Aorta (tissue), 5 donors: Measurements from ENCODE around the gene CACNA1B. TPM values are rescaled to one million over a fixed set of nuclear protein-coding genes. Genes with fewer than 3 reads are reported as not detected.

ENCODE experiments used
- ATAC-seq: fragments of 200-7000 bp; cut with Tn5 transposase; one replicate; pipeline ENCODE4 v1.9.1; 2022; ENCODE audit warnings: moderate library complexity; ENCODE audit not compliant: low FRiP score
- DNase-seq, 2 donors: peaks; one replicate each; pipeline ENCODE4 v3.0.0-alpha.2; 2020
- H3K27ac ChIP-seq, 2 donors: one replicate each; pipeline ENCODE4 v1.5.1; 2013; ENCODE audit warnings: low read length in 2 of 2, mild to moderate bottlenecking in 2 of 2, moderate library complexity in 2 of 2, control low read depth in 1 of 2, inconsistent platforms in 1 of 2, low read depth in 1 of 2
- H3K27me3 ChIP-seq, 2 donors: one replicate each; pipeline ENCODE4 v1.6.1; 2013; ENCODE audit warnings: control low read depth in 1 of 2, low read length in 1 of 2, mild to moderate bottlenecking in 1 of 2, moderate library complexity in 1 of 2; ENCODE audit not compliant: insufficient read depth in 2 of 2, control insufficient read depth in 1 of 2
- H3K36me3 ChIP-seq, 2 donors: one replicate each; pipeline ENCODE4 v1.6.1; 2013; ENCODE audit warnings: control low read depth in 1 of 2, low read length in 1 of 2, mild to moderate bottlenecking in 1 of 2; ENCODE audit not compliant: insufficient read depth in 2 of 2, control insufficient read depth in 1 of 2
- H3K4me1 ChIP-seq, 2 donors: one replicate each; pipeline ENCODE4 v1.6.1; 2013; ENCODE audit warnings: low read length in 2 of 2, control low read depth in 1 of 2, mild to moderate bottlenecking in 1 of 2, moderate library complexity in 1 of 2; ENCODE audit not compliant: insufficient read depth in 2 of 2, control insufficient read depth in 1 of 2
- H3K4me3 ChIP-seq, 2 donors: one replicate each; pipeline ENCODE4 v1.5.1; 2013; ENCODE audit warnings: low read length in 2 of 2, control low read depth in 1 of 2, mild to moderate bottlenecking in 1 of 2
- H3K9me3 ChIP-seq: one replicate; pipeline ENCODE4 v1.6.1; 2013; ENCODE audit warnings: mild to moderate bottlenecking, low read length; ENCODE audit not compliant: control insufficient read depth
- WGBS, 2 donors: extraction: QIAGEN DNeasy Blood & Tissue Kit; methylation state at CpG; one replicate each; pipeline ENCODE4 v1.1.7; 2013; 5-methylcytosine and 5-hydroxymethylcytosine counted together
- intact Hi-C, 2 donors: fragments of 100-400 bp; cut with DNase I; formaldehyde crosslinking; loops; one replicate each; pipeline versions ENCODE4 v1.14.2 to v1.15.0; 2022
- polyA plus RNA-seq, 2 donors: library from polyadenylated mRNA; stranded (reverse); fragments of 200-250 nt; gene quantifications; one replicate each; pipeline ENCODE4 v1.2.3, GENCODE V29; 2013
- total RNA-seq, 2 donors: library from RNA; stranded (reverse); fragmentation: NEBNext Ultra II Directional; extraction: Animal tissue kit (Norgen Biotek cat#: 25700); gene quantifications; one replicate each; pipeline ENCODE4 v1.2.1, GENCODE V29; 2021
- donor health status: healthy with polysubstance abuse.
- donor health status: Bipolar disorder and iron deficiency.
- donor health status: DM: no; HTN: no; CAD: no.
- donor health status: DM: no; HTN: no; CAD: no.
- donor health status: DM: yes; HTN: yes; CAD: no.

The CACNA1B gene
- total and polyA plus RNA-seq, 4 donors = under 0.01 to 0.05 (median 0.03) TPM; not detected in 1

DNA sequence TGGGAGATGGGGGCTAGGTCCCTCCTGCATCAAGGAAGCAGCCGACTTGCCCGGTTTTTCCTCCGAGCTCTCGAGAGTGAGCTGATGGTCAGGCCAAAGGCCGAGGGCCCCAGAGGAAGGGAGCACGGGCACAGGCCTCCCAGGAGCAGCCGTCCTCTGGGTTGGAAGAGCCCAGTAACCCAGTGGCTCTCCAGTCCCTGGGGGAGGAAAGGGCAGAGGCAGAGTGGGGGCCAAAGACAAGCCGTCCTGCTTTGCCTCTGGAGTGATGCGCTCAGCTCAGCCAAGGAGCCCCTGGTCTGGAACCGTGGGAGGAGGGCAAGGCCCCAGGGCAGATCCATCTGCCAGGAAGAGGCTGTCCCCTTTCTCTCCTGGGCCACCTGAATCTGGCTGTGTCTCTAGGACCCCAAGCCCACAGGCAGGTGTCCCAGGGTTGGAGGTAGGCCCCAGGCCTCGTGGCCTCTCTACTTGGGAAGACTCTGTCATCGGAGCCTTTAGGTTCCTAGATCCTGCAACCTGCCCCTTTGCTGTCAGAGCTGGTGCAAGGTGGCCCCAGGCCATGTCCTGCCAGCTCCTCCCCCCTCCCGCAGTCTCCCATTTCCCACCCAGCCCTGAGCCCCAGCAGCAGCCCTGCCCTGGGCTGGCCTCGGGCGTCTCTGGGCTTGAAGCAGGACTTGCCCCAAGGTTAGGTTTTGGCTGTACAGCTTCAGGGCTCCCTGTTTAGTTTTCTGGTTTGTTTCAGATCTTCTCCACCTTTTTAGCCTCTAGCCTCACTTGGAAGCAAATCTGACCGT lies 224.1 kb downstream of the CACNA1B start:
- Histone ChIP-seq H3K27me3 (no peaks in the 10 kb centered on the region), H3K36me3 (no peaks in the 10 kb centered on the region), H3K27ac (no peak overlapping the region), H3K4me1 (no peaks in the 10 kb centered on the region), H3K9me3 (no peaks in the 10 kb centered on the region), H3K4me3 (no peak overlapping the region)
- 83 to 85% methylated on average over 16 of the region's 16 CpGs for WGBS, 2 donors
- intact Hi-C loops = no loop called here
- ATAC-seq = no peak
- peak in 1 of 2 donors; percentile 60 for DNase-seq

DNA sequence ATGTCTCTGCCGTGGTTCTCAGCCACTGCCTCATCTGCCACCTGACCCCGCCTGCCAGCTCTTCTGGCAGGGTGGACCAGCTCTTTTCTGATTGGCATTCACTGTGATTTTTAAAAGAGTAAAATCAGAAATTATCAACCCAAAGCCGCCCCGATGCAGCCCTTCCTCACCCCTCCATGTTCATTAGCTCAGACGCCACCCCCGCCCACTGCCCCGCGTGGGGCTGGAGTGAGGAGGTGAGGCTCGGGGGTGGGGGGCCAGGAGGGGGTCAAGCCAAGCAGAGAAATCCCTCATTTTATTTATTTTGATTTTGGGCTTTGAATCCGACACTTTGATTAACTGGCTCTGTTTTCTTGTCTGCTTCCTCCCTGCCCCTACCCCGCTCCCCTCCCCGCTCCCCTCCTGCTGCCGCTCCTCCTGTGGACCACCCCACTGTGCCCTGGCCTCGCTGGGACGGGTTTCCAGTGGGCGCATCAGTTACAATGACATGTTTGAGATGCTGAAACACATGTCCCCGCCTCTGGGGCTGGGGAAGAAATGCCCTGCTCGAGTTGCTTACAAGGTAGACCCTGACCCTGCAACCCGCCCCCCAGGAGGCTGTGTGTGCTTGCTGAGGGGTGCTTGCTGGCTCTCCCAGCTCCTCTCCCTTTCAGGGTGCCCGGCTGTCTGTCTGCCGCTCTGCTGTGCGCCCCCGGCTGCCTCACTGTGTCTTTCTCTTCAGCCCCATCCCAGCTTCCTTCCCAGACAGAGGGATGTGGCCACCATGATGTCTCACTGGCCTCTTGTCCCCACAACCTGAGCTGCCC lies 224.9 kb downstream of the CACNA1B start:
- Histone ChIP-seq H3K27ac (no peak overlapping the region), H3K4me1 (no peaks in the 10 kb centered on the region), H3K9me3 (no peaks in the 10 kb centered on the region), H3K36me3 (no peaks in the 10 kb centered on the region), H3K4me3 (no peak overlapping the region), H3K27me3 (no peaks in the 10 kb centered on the region)
- no peak for ATAC-seq
- 59 to 70% methylated on average over 22 to 23 of the region's 23 CpGs for WGBS, 2 donors
- intact Hi-C loops = no loop called here
- peak in 1 of 2 donors; percentile 62 for DNase-seq

DNA sequence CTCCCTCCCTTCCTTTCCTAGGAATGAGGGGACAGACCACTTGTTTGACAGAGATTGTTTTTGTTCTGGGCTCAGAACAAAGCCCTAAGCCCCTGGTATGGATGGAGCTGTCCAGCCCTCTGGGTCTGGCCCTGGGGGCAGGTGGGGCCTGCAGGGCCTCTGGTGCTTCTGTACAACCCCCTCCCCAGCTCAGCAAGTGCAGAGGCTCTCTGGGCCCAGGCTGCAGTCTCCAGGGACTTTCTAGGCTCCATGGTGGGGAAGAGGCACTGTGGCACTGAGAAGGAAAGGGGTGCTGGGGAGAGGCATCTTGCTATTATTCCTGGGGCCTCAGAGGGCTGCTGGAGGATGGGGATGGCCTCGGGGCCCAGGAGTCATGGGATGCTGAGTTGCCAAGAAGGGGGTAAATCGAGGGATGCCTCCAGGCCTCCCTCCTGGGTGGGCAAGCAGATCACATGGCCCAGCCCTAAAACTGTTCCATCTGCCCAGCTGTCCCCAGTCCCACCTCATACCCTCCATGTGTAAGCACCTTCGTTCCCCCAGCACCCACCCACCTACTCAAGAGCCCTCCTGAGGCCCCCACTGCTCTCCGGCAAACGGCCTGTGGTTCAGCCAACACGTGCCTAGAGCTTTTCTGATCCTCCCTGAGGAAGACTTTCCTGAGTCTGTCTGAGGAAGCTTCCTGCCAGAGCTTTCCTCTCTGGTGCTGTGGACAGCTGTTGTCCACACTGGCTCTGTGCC lies 225.7 kb downstream of the CACNA1B start:
- H3K9me3 ChIP-seq = no peaks in the 10 kb centered on the region
- no peak for ATAC-seq
- no peaks in the 10 kb centered on the region for H3K36me3 ChIP-seq
- no peaks in the 10 kb centered on the region for H3K27me3 ChIP-seq
- no peak overlapping the region for H3K4me3 ChIP-seq
- 64 to 75% methylated on average over 6 of the region's 6 CpGs for WGBS, 2 donors
- no peaks in the 10 kb centered on the region for H3K4me1 ChIP-seq
- H3K27ac ChIP-seq = no peak overlapping the region
- intact Hi-C loops = no loop called here
- peak in 1 of 2 donors; percentile 59 for DNase-seq

DNA sequence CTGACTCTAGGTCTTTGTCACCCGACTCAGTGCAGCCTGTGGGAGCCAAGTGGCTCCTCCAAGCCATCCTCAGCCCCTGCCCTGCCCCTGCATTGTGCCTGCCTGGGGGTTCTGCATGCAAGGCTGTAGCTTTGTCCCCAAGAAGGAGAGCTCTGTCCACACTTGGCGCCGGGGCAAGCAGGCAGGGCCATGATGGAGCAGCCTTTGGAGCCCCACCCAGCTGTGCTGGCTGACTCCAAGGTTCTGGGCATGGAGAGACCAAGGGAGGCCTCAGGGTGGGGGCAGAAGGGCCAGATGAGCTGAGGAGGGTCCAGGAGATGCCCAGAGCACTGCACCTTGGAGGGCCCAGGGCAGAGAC lies 226.2 kb downstream of the CACNA1B start:
- peak in 1 of 2 donors; percentile 64 for DNase-seq
- no peaks in the 10 kb centered on the region for H3K9me3 ChIP-seq
- H3K4me1 ChIP-seq = no peaks in the 10 kb centered on the region
- intact Hi-C loops = no loop called here
- H3K27me3 ChIP-seq = no peaks in the 10 kb centered on the region
- H3K27ac ChIP-seq = no peak overlapping the region
- no peak for ATAC-seq
- H3K4me3 ChIP-seq = no peak overlapping the region
- WGBS, 2 donors = 69 to 80% methylated on average over 3 of the region's 3 CpGs
- no peaks in the 10 kb centered on the region for H3K36me3 ChIP-seq

DNA sequence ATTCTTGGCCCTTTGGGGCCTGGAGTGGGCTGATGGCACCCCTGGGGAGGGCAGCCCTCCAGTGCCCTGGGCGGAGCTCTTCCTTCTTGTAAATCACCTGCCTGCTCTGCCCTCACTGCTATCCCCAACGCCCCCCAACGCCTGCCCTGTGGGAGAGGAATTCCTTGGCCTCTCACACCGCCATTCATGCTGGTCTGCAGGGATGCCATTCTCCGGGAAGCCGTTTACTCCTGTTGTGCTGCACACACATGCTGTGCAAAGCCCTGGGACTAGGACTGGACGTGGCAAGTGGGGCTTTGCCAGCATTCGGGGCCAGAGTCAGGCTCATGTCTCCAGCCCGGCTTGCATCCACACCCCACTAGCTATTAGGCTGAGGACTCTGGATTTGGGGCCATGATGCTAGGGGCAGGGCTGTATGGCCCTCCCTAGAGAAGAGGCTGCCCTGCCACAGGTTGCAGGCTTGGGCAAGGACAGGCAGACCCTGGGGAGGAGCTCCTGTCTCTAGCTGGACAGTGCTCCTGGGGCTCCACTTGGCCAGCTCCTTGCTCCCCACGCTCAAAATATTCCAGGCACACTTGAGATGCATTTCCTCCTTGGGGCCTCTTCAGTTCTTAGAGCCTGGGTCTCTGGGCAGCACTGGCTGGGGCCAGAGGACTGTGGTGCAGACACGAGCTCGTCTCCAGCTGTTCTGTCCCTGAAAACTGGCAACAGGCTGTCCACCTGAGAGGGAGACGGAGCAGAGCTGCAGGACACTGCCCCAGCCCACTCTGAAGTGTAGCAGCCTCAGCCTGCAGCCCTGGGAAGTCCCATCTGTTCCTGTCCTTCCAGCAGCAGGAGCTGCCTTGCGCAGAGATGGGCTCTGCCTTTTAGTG lies 226.9 kb downstream of the CACNA1B start:
- Histone ChIP-seq H3K9me3 (no peaks in the 10 kb centered on the region), H3K36me3 (no peaks in the 10 kb centered on the region), H3K4me1 (no peaks in the 10 kb centered on the region), H3K27ac (no peak overlapping the region), H3K27me3 (no peaks in the 10 kb centered on the region), H3K4me3 (no peak overlapping the region)
- intact Hi-C loops = no loop called here
- WGBS, 2 donors = 65 to 73% methylated on average over 14 of the region's 14 CpGs
- DNase-seq (no peak), ATAC-seq (no peak)

DNA sequence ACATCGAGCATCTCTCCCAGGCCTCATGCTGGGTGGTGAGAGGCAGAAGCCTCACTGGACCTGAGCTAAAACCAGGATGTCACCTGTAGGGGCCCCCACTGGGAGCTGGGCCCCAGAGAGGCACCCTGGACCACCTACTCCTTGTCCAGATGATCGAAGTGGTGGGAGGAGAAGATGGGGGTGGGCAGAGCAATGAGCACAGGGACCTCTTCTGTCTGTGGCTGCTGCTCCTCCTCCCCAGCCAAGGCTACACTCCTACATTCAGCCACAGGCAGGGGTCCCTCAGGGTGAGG lies 227.5 kb downstream of the CACNA1B start:
- intact Hi-C loops = no loop called here
- no peaks in the 10 kb centered on the region for H3K27me3 ChIP-seq
- no peak overlapping the region for H3K4me3 ChIP-seq
- no peaks in the 10 kb centered on the region for H3K4me1 ChIP-seq
- 77 to 89% methylated on average over 2 of the region's 2 CpGs for WGBS, 2 donors
- no peak overlapping the region for H3K27ac ChIP-seq
- no peaks in the 10 kb centered on the region for H3K9me3 ChIP-seq
- DNase-seq (no peak), ATAC-seq (no peak)
- no peaks in the 10 kb centered on the region for H3K36me3 ChIP-seq

DNA sequence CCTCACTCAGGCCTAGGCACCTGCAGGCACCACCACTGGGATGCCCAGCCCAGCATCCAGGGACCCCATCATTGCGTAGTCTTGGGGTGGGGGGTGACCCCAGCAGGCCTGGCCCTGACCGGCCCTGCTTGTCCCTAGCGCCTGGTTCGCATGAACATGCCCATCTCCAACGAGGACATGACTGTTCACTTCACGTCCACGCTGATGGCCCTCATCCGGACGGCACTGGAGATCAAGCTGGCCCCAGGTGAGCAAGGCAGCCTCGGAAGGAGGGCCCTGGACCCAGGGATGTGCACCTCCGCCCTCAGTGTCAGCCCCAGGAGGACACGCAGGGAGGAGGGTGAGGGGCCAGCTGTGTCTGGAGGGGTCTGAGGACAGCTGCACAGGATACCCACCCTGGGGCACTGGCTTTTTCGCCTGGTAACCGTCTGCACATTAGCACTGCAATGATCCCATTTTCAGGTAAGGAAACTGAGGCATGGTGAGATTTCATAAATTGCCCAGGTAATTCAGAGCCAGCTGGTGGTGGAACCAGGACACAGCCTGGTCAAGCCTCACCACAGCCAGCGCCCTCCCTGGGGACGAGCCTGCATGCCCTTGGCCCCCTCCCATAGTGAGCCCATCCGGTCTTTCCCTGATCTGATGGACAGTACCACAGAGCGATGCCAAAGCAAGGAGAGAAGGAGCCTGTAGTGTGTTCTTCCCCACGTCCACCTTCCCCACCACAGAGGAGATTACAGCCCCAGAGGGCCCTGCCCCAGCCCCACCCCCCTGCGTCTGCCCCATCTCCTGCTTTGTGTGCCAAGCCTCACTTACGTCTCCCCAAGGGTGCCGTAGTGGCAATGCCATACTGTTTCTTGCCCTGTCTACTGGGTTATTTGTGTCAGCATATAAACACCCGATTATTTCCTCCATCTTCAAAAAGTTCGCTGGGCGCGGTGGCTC lies 228.3 kb downstream of the CACNA1B start:
- DNase-seq = no peak
- 89 to 90% methylated on average over 26 of the region's 26 CpGs for WGBS, 2 donors
- H3K9me3 ChIP-seq = no peaks in the 10 kb centered on the region

More for the DNA sequence above, 228.3 kb downstream of the CACNA1B start:
- intact Hi-C loops = no loop called here
- Histone ChIP-seq H3K4me3 (no peak overlapping the region), H3K27me3 (no peaks in the 10 kb centered on the region), H3K36me3 (no peaks in the 10 kb centered on the region), H3K4me1 (no peaks in the 10 kb centered on the region), H3K27ac (no peak overlapping the region)
- ATAC-seq = peak; percentile 23
